Retinal pigment epithelial cell (primary cell): Measurements from ENCODE around the gene HS3ST6.
A peak's percentile ranks its signal among the peaks of the same experiment; 100 is the strongest.
"Not testable (repeated sequence)": the region's sequence is repeated elsewhere in the genome, so short reads cannot be mapped to it uniquely, and the experiment has no call there.

Experiments
- DNase-seq: peaks from one replicate; pipeline ENCODE4 v3.0.0-alpha.2; 2010; ENCODE audit warnings: low read depth
- H3K4me3 ChIP-seq: 2 replicates; pipeline ENCODE4 v1.5.1; 2011; ENCODE audit warnings: mild to moderate bottlenecking, low read length, control low read depth, moderate library complexity
- CTCF ChIP-seq: conservative IDR thresholded peaks from 2 replicates; pipeline ENCODE4 v1.5.1; 2011; ENCODE audit warnings: low read depth, low read length, control low read depth, inconsistent platforms

HS3ST6 gene

GRCh38 chr16:1918351-1919326, at the start of gene HS3ST6:
Gene HS3ST6, minus strand, starts transcription at chr16:1918415. Its CDS starts 92 bp downstream, at chr16:1918323.
- TF ChIP-seq CTCF, result no peak
- no peak within 1 kb of the TSS for H3K4me3 ChIP-seq
- DNase-seq, result no peak

GRCh38 chr16:1966460-1966859, 48.2 kb upstream of the HS3ST6 start, which contains the start of gene RNF151:
Gene RNF151, plus strand, starts transcription at chr16:1966856. Its CDS starts 26 bp downstream, at chr16:1966882.
- DNase-seq, result no peak
- peak within 1 kb of the TSS; percentile 70 for H3K4me3 ChIP-seq
- no peak for TF ChIP-seq CTCF

GRCh38 chr16:1965396-1966001, 47.3 kb upstream of the HS3ST6 start:
- H3K4me3 ChIP-seq, result peak overlapping the region; percentile 70
- TF ChIP-seq CTCF, result no peak
- no peak for DNase-seq

GRCh38 chr16:1964506-1965395, 46.5 kb upstream of the HS3ST6 start, which contains the start of gene RPS2:
Gene RPS2, minus strand, starts transcription at chr16:1964826. Its CDS starts 201 bp downstream, at chr16:1964625.
- peak within 1 kb of the TSS; percentile 70 for H3K4me3 ChIP-seq
- TF ChIP-seq CTCF, result no peak
- peak; percentile 94 for DNase-seq

- peak overlapping the region; percentile 70 for H3K4me3 ChIP-seq
- TF ChIP-seq CTCF, result peak; percentile 24
- DNase-seq, result no peak
These were observed 45.7 kb upstream of the HS3ST6 start for GRCh38 chr16:1963806-1964505.

- not testable (repeated sequence) for DNase-seq
- peak overlapping the region; percentile 70 for H3K4me3 ChIP-seq
These were observed 44.2 kb upstream of the HS3ST6 start for GRCh38 chr16:1962161-1963153.
